ENCODE measurements around the gene GOLGA8S.
"Not testable (repeated sequence)": the region's sequence is repeated elsewhere in the genome, so short reads cannot be mapped to it uniquely, and the experiment has no call there.

DNA sequence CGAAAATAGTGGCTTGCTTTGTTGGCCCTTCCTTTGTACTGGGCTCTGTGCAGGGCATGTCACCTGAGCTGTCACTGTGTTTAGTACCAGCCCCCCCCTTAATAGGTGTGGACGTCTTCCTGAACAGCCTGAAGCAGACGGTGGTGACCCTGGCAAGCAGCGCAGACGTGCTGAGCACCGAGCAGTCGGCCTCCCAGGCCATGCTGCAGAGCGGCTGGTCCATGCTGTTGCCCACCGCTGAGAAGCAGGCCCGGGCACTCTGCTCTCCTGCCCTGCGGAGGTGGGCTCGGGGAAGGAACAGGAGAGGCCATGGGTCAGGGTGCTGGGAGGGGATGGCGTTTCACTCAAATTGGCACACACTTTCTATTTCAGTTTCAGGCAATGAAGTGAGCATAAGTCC is 43.3 kb upstream of the GOLGA8S start:
- TF ChIP-seq KDM1A (IDR thresholded peaks at IDR 0.05; ENCODE audit: borderline replicate concordance); POLR2AphosphoS5 (IDR thresholded peaks at IDR 0.05; ENCODE audit: low read length); HCFC1 (IDR thresholded peaks at IDR 0.05; ENCODE audit: low read length); BRCA1 (IDR thresholded peaks at IDR 0.05; ENCODE audit: low read depth, low read length); HDAC6 (IDR thresholded peaks at IDR 0.05; ENCODE audit: unreplicated experiment); HDAC2 (IDR thresholded peaks at IDR 0.05): not testable (repeated sequence)
- TF ChIP-seq, protein P1, sequence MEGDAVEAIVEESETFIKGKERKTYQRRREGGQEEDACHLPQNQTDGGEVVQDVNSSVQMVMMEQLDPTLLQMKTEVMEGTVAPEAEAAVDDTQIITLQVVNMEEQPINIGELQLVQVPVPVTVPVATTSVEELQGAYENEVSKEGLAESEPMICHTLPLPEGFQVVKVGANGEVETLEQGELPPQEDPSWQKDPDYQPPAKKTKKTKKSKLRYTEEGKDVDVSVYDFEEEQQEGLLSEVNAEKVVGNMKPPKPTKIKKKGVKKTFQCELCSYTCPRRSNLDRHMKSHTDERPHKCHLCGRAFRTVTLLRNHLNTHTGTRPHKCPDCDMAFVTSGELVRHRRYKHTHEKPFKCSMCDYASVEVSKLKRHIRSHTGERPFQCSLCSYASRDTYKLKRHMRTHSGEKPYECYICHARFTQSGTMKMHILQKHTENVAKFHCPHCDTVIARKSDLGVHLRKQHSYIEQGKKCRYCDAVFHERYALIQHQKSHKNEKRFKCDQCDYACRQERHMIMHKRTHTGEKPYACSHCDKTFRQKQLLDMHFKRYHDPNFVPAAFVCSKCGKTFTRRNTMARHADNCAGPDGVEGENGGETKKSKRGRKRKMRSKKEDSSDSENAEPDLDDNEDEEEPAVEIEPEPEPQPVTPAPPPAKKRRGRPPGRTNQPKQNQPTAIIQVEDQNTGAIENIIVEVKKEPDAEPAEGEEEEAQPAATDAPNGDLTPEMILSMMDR (IDR thresholded peaks at IDR 0.05 in 2 of 3, conservative IDR thresholded peaks at IDR 0.05 in 1 of 3; ENCODE audit: control insufficient read depth in 2 of 3, extremely low read depth in 1 of 3, insufficient read depth in 1 of 3, low read depth in 3 of 3, low read length in 3 of 3), result not testable (repeated sequence)
- TF ChIP-seq, protein P2, sequence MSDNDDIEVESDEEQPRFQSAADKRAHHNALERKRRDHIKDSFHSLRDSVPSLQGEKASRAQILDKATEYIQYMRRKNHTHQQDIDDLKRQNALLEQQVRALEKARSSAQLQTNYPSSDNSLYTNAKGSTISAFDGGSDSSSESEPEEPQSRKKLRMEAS (IDR thresholded peaks at IDR 0.05; ENCODE audit: low read depth, low read length), result not testable (repeated sequence)
- TF ChIP-seq, protein P3, sequence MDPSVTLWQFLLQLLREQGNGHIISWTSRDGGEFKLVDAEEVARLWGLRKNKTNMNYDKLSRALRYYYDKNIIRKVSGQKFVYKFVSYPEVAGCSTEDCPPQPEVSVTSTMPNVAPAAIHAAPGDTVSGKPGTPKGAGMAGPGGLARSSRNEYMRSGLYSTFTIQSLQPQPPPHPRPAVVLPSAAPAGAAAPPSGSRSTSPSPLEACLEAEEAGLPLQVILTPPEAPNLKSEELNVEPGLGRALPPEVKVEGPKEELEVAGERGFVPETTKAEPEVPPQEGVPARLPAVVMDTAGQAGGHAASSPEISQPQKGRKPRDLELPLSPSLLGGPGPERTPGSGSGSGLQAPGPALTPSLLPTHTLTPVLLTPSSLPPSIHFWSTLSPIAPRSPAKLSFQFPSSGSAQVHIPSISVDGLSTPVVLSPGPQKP (IDR thresholded peaks at IDR 0.05; ENCODE audit: low read depth, low read length), result not testable (repeated sequence)
